Heart right ventricle (tissue), 16 donors: ENCODE measurements around the gene TRIM52. TPM values are rescaled to one million over a fixed set of nuclear protein-coding genes. Genes with fewer than 3 reads are reported as not detected.

Source experiments
- ATAC-seq, 8 donors: fragments of 200-7000 bp; cut with Tn5 transposase; one replicate each; pipeline ENCODE4 v1.9.1; 2020; ENCODE audit warnings: mild to moderate bottlenecking in 8 of 8, moderate library complexity in 8 of 8, moderate number of reproducible peaks in 1 of 8
- DNase-seq, 2 donors: peaks; one replicate each; pipeline ENCODE4 v3.0.0-alpha.2; 2020
- H3K27ac ChIP-seq, 10 donors: fragments of 200-600 bp; sonication (generic) in 2 of 10; one replicate each; pipeline versions ENCODE4 v1.5.0 to v1.8.0; 2020 to 2022; ENCODE audit warnings: mild to moderate bottlenecking in 3 of 10
- H3K27me3 ChIP-seq, 7 donors: fragments of 200-600 bp; one replicate each; pipeline ENCODE4 v1.8.0; 2021 to 2022; ENCODE audit warnings: mild to moderate bottlenecking in 2 of 7
- H3K36me3 ChIP-seq, 9 donors: fragments of 200-600 bp; sonication (generic) in 1 of 9; one replicate each; pipeline versions ENCODE4 v1.5.0 to v1.8.0; 2020 to 2022; ENCODE audit warnings: mild to moderate bottlenecking in 2 of 9
- H3K4me1 ChIP-seq, 9 donors: fragments of 200-600 bp; sonication (generic) in 1 of 9; one replicate each; pipeline versions ENCODE4 v1.5.0 to v1.8.0; 2020 to 2022; ENCODE audit warnings: mild to moderate bottlenecking in 4 of 9
- H3K4me3 ChIP-seq, 10 donors: fragments of 200-600 bp; sonication (generic) in 2 of 10; one replicate each; pipeline versions ENCODE4 v1.5.0 to v1.8.0; 2020 to 2022; ENCODE audit warnings: mild to moderate bottlenecking in 7 of 10, moderate library complexity in 2 of 10
- H3K9me3 ChIP-seq, 11 donors: fragments of 200-600 bp in 10 of 11; sonication (generic) in 2 of 11; one replicate each; pipeline versions ENCODE4 v1.5.0 to v1.8.0; 2013 to 2022; ENCODE audit warnings: mild to moderate bottlenecking in 2 of 11, control low read depth in 1 of 11, moderate library complexity in 1 of 11
- whole genome bisulfite sequencing, 2 donors: extraction: QIAGEN DNeasy Blood & Tissue Kit; methylation state at CpG; one replicate each; pipeline ENCODE4 v1.1.7; 2013; ENCODE audit warnings: inconsistent platforms in 1 of 2; 5-methylcytosine and 5-hydroxymethylcytosine counted together
- intact Hi-C, 10 donors: fragments of 100-400 bp; cut with DNase I; formaldehyde crosslinking; loops; one replicate each; pipeline versions ENCODE4 v1.11.1 to v1.14.2; 2022
- polyA plus RNA-seq, 2 donors: library from polyadenylated mRNA; stranded (reverse); fragments of 200-250 nt; gene quantifications; one replicate each; pipeline ENCODE4 v1.2.3, GENCODE V29; 2013
- total RNA-seq, 10 donors: library from RNA; stranded (reverse); fragmentation: NEBNext Ultra II Directional in 3 of 10; extraction: Animal tissue kit (Norgen Biotek cat#: 25700) in 3 of 10; gene quantifications; one replicate each; pipeline versions ENCODE4 v1.2.1 to v1.2.4, GENCODE V29; 2021 to 2023
- TF ChIP-seq, protein P1 (sequence below), 9 donors: fragments of 200-600 bp; sonication (generic) in 2 of 9; IDR thresholded peaks; one replicate each; pipeline versions ENCODE4 v1.5.0 to v1.8.0; 2021 to 2022; ENCODE audit warnings: antibody characterized with exemption in 9 of 9, mild to moderate bottlenecking in 5 of 9, moderate library complexity in 1 of 9
- donor health status: Arrhythmogenic right ventricular cardiomyopathy.
- donor health status: ischemic (EF 13 %, LVEDD 7.1; RV severe dilation, severe dysfunction).
- donor health status: healthy with polysubstance abuse.
- donor health status: DM: no; HTN: yes; CAD: no.
- donor health status: DM: no; HTN: no; CAD: no.
- donor health status: ischemic (EF 25% LVEDD 6.9; RV normal size, moderate dysfunction).
- donor health status: ischemic (EF 25% LVEDD 5.7; RV mildly dilated, moderate dysfunction).
- donor health status: healthy.
- donor health status: DM: yes; HTN: yes; CAD: no.
- donor health status: Ischemic cardiomyopathy.
- donor health status: ischemic (EF 35%, LVEDD 5.7; RV mildly dilated, moderate dysfunction).
- donor health status: nonischemic (EF 11% LVEDD 7.7; RV severe dilation, severe dysfunction).
- donor health status: DM: yes; HTN: yes; CAD: no.
- donor health status: PGD.
- donor health status: ischemic (EF 29% LVEDD 5.4; RV normal size, mild dysfunction).
- donor health status: nonischemic (EF 23%, LVEDD 6.1; RV moderate dilation, normal function).

Gene TRIM52
- total and polyA plus RNA-seq, 12 donors: 4.1 to 27.1 (median 7.5) TPM

DNA sequence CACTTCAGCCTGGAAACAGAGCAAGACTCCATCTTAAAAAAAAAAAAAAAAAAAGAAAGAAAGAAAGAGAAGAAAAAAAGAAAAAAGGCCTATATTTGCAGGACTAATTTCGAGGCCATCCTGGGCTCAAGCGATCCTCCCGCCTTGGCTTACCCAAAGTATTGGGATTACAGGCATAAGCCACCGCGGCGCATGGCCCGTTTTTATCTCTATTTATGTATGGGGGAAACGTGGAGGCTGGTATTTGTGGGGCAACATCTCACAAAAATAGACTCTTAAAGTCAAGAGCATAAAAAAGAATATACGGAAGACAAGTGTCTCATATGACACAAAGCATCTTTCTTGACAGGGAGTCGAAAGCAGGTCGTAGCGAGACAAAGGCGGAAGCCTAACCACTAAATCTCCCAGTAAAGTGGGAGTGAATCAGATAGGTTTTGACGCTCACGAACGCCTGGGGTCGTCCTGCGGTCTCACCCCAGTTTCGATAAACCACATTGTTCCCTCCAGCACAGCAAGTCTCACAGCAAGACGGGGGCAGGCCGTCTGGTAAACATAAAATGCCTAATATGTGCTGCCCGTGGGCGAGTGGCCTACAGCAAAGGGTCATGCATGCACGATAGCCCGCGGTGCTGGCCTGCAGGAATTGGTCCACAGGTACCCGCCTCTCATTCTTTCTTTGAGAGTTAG is 39.7 kb downstream of the TRIM52 start:
- Histone ChIP-seq H3K4me3 (peak overlapping the region in 5 of 10 donors; percentile 66 to 89 (median 87)), H3K27ac (peak overlapping the region in 9 of 10 donors; percentile 90 to 99 (median 97)), H3K27me3 (peaks cover 0 to 7% (median 0%) of the 10 kb centered on the region in 7 donors), H3K36me3 (no peaks in the 10 kb centered on the region), H3K9me3 (no peaks in the 10 kb centered on the region), H3K4me1 (peaks cover 3 to 59% (median 24%) of the 10 kb centered on the region in 9 donors)
- TF ChIP-seq, protein P1, sequence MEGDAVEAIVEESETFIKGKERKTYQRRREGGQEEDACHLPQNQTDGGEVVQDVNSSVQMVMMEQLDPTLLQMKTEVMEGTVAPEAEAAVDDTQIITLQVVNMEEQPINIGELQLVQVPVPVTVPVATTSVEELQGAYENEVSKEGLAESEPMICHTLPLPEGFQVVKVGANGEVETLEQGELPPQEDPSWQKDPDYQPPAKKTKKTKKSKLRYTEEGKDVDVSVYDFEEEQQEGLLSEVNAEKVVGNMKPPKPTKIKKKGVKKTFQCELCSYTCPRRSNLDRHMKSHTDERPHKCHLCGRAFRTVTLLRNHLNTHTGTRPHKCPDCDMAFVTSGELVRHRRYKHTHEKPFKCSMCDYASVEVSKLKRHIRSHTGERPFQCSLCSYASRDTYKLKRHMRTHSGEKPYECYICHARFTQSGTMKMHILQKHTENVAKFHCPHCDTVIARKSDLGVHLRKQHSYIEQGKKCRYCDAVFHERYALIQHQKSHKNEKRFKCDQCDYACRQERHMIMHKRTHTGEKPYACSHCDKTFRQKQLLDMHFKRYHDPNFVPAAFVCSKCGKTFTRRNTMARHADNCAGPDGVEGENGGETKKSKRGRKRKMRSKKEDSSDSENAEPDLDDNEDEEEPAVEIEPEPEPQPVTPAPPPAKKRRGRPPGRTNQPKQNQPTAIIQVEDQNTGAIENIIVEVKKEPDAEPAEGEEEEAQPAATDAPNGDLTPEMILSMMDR (IDR thresholded peaks at IDR 0.05): no peak
- ATAC-seq: no peak
- intact Hi-C loops: no loop called here
- no peak for DNase-seq
- 57 to 68% methylated on average over 27 of the region's 27 CpGs for WGBS, 2 donors

DNA sequence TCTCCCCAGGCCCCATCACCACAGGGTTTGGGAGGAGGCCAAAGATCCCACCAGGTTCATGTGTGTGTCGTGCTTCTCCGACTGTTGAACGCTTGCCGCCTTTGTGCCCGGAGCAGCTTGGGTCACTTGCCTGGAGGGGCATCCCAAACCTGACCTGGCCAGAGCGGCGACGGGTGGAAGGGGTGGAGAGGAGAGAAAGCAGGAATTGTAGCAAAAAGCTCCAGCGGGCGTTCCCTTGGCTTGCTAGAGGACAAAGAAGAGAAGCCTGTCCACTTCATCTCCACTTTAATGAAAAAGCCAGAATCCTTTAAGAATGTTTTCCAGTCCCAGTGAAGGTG is 40.8 kb downstream of the TRIM52 start:
- peaks cover 0 to 7% (median 0%) of the 10 kb centered on the region in 7 donors for H3K27me3 ChIP-seq
- no peak for DNase-seq

DNA sequence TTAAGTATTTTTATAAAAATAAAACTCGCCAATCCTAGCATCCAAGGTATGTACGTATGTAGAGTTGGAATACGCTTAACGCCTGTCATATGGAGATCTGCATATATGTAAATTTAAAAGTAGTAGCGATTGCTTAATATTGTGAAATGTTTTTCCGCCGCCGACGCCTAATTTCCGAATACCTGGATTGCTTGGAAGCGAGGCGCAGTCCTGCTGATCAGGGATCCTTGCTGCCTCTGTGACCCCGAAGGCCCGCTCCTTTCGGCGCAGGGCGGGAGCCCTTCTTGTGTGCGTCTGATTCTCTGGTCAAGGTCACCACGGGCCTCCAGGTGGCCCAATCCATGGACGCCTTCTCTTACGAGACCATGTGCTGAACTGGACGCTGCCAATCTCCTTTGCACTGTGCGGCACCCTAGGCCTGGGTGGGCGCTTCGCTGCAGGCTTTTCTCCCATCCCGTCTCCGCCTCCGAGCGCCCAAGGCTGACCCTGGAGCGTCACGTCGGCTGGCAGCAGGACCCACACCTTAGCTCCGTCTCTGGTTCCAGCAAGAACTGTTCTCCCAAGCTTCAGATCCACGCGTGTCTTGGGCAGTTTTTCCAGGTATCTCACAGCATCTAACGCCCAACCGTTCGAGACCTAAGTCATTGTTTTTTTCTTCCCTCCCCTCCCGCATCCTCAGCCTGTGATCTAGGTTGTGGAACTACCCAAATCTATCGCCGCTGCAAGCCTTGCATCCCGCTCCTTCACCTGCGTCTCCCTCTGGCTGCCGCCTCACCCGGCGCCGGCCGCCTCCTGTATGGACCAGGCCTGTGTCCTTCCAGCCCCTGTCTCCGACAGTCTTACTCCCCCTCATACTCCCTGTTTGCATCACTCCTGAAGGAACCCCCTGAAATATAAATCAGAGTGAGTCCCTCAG is 41.4 kb downstream of the TRIM52 start:
- Histone ChIP-seq H3K4me3 (no peak overlapping the region), H3K27me3 (peaks cover 0 to 7% (median 0%) of the 10 kb centered on the region in 7 donors), H3K4me1 (peaks cover 2 to 52% (median 25%) of the 10 kb centered on the region in 9 donors), H3K9me3 (no peaks in the 10 kb centered on the region), H3K27ac (no peak overlapping the region), H3K36me3 (no peaks in the 10 kb centered on the region)
- DNase-seq (no peak), ATAC-seq (no peak)
- 72% methylated on average over 49 of the region's 49 CpGs for WGBS, 2 donors
- intact Hi-C loops: no loop called here
- TF ChIP-seq, protein P1 (IDR thresholded peaks at IDR 0.05): no peak

More for the DNA sequence above, 40.8 kb downstream of the TRIM52 start:
- intact Hi-C loops: no loop called here
- peaks cover 3 to 58% (median 25%) of the 10 kb centered on the region in 9 donors for H3K4me1 ChIP-seq
- no peaks in the 10 kb centered on the region for H3K36me3 ChIP-seq
- H3K9me3 ChIP-seq: no peaks in the 10 kb centered on the region
- no peak overlapping the region for H3K27ac ChIP-seq
- no peak for ATAC-seq
- TF ChIP-seq, protein P1 (IDR thresholded peaks at IDR 0.05): no peak
- 91 to 92% methylated on average over 10 of the region's 10 CpGs for WGBS, 2 donors
- no peak overlapping the region for H3K4me3 ChIP-seq

DNA sequence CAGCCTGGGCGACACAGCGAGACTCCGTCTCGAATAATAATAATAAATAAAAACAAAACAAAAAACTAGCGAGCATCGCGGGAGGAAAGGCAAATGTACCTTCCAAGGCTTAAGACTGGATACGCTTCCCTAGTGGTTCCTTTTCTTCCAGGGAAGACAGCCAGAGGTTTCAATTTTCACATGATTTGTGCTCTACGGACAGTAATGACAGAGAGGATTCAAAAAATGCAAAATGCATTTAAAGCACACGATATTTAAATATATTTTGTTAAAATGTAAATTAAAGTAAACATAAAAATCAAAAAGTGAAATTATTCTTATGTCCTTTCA is 42.2 kb downstream of the TRIM52 start:
- no peak for ATAC-seq
- TF ChIP-seq, protein P1 (IDR thresholded peaks at IDR 0.05): no peak
- peak overlapping the region in 9 of 10 donors; percentile 12 to 69 (median 58) for H3K4me3 ChIP-seq
- 39 to 41% methylated on average over 10 of the region's 10 CpGs for WGBS, 2 donors
- peaks cover 0 to 7% (median 0%) of the 10 kb centered on the region in 7 donors for H3K27me3 ChIP-seq
- no peak for DNase-seq
- H3K4me1 ChIP-seq: peaks cover 0 to 46% (median 20%) of the 10 kb centered on the region in 9 donors
- intact Hi-C loops: loop anchor here in 2 of 10 donors (1.0 kb wide), 2 partner anchors 12 to 30 kb away; no protein-coding TSS in a partner anchor
- no peaks in the 10 kb centered on the region for H3K9me3 ChIP-seq
- peak overlapping the region in 8 of 10 donors; percentile 14 to 82 (median 66) for H3K27ac ChIP-seq
- H3K36me3 ChIP-seq: no peaks in the 10 kb centered on the region
